SKM-1 (cell line): ENCODE results near the gene ADH1B.
"Not testable (repeated sequence)": the region's sequence is repeated elsewhere in the genome, so short reads cannot be mapped to it uniquely, and the experiment has no call there.

Experiments
- DNase-seq: peaks from one replicate; lab custom pipeline; 2025; ENCODE audit not compliant: unreplicated experiment; lab: John Stamatoyannopoulos, UW

ADH1B gene

GRCh38 chr4:99324361-99324760 is 3.2 kb upstream of the ADH1B start:
- no peak for DNase-seq

GRCh38 chr4:99323756-99324155 is 2.6 kb upstream of the ADH1B start:
- DNase-seq = no peak

- DNase-seq = not testable (repeated sequence)
Observed at GRCh38 chr4:99317811-99318210, 3.4 kb downstream of the ADH1B start.

- DNase-seq = no peak
Observed at GRCh38 chr4:99317354-99317753, 3.8 kb downstream of the ADH1B start.

- DNase-seq = no peak
Observed at GRCh38 chr4:99315839-99316238, 5.4 kb downstream of the ADH1B start.

GRCh38 chr4:99314211-99314610 is 7.0 kb downstream of the ADH1B start:
- no peak for DNase-seq

- DNase-seq = no peak
Observed at GRCh38 chr4:99310389-99310788, 10.8 kb downstream of the ADH1B start.

GRCh38 chr4:99305638-99306400 is 15.4 kb downstream of the ADH1B start:
- no peak for DNase-seq

- no peak for DNase-seq
Observed at GRCh38 chr4:99301376-99302164, 19.6 kb downstream of the ADH1B start.

GRCh38 chr4:99300934-99301333 is 20.3 kb downstream of the ADH1B start:
- no peak for DNase-seq

GRCh38 chr4:99293357-99293756 is 27.8 kb downstream of the ADH1B start:
- no peak for DNase-seq

GRCh38 chr4:99290848-99291786 is 30.1 kb downstream of the ADH1B start, which contains the start of gene ADH1A:
TSS of gene ADH1A (minus strand) at chr4:99290985. CDS start at chr4:99290914, 71 bp downstream.
- DNase-seq = no peak

- DNase-seq = no peak
Observed at GRCh38 chr4:99285387-99285786, 35.8 kb downstream of the ADH1B start.

GRCh38 chr4:99282731-99283130 is 38.5 kb downstream of the ADH1B start:
- DNase-seq = no peak

GRCh38 chr4:99281261-99281660 is 39.9 kb downstream of the ADH1B start:
- DNase-seq = no peak

GRCh38 chr4:99276417-99276816 is 44.8 kb downstream of the ADH1B start:
- no peak for DNase-seq

- DNase-seq = no peak
Observed at GRCh38 chr4:99275885-99276284, 45.3 kb downstream of the ADH1B start.

GRCh38 chr4:99275050-99275449 is 46.2 kb downstream of the ADH1B start:
- no peak for DNase-seq

GRCh38 chr4:99273704-99274103 is 47.5 kb downstream of the ADH1B start:
- no peak for DNase-seq

- DNase-seq = no peak
Observed at GRCh38 chr4:99264927-99265326, 56.3 kb downstream of the ADH1B start.
